HepG2 (cell line): Measurements from ENCODE around the gene MFSD11. TPM values are rescaled to one million over a fixed set of nuclear protein-coding genes. Genes with fewer than 3 reads are reported as not detected.

Experiments
- FOXO1 ChIP-seq: sonication (generic); formaldehyde crosslinking; IDR thresholded peaks from 2 replicates; pipeline ENCODE4 v1.4.0; 2020; ENCODE audit warnings: missing genetic modification reagents
- MYC ChIP-seq: sonication (generic); formaldehyde crosslinking; IDR thresholded peaks from 2 replicates; pipeline ENCODE4 v1.9.0; 2021; ENCODE audit warnings: missing genetic modification reagents, borderline replicate concordance
- PRDM15 ChIP-seq: sonication (generic); formaldehyde crosslinking; IDR thresholded peaks from 2 replicates; pipeline ENCODE4 v1.4.0; 2020; ENCODE audit warnings: missing genetic modification reagents
- SP5 ChIP-seq: IDR thresholded peaks from 2 replicates; pipeline ENCODE4 v1.6.1; 2016; ENCODE audit warnings: low read depth, borderline replicate concordance
- TEAD3 ChIP-seq: optimal IDR thresholded peaks from 2 replicates; pipeline ENCODE3; 2016; ENCODE audit warnings: borderline replicate concordance
- ZNF264 ChIP-seq: sonication (generic); formaldehyde crosslinking; IDR thresholded peaks from 2 replicates; pipeline ENCODE4 v1.4.0; 2020; ENCODE audit warnings: missing genetic modification reagents
- ZNF276 ChIP-seq: sonication (generic); formaldehyde crosslinking; IDR thresholded peaks from 2 replicates; pipeline ENCODE4 v1.4.0; 2020; ENCODE audit warnings: mild to moderate bottlenecking, low read depth, missing genetic modification reagents
- ZNF510 ChIP-seq: sonication (generic); formaldehyde crosslinking; IDR thresholded peaks from 2 replicates; pipeline ENCODE4 v1.4.0; 2020; ENCODE audit warnings: low read depth, mild to moderate bottlenecking, missing genetic modification reagents
- ZNF616 ChIP-seq: sonication (generic); formaldehyde crosslinking; IDR thresholded peaks from 2 replicates; pipeline ENCODE4 v1.5.0; 2020; ENCODE audit warnings: low read depth, mild to moderate bottlenecking, missing genetic modification reagents
- ZNF644 ChIP-seq: IDR thresholded peaks from 2 replicates; pipeline ENCODE4 v1.6.1; 2016; ENCODE audit warnings: low read depth
- ZNF800 ChIP-seq: sonication (generic); formaldehyde crosslinking; IDR thresholded peaks from 2 replicates; pipeline ENCODE4 v1.4.0; 2020; ENCODE audit warnings: missing genetic modification reagents
- ZNF850 ChIP-seq: sonication (generic); formaldehyde crosslinking; conservative IDR thresholded peaks from 2 replicates; pipeline ENCODE4 v1.9.0; 2021; ENCODE audit warnings: mild to moderate bottlenecking, missing genetic modification reagents
- polyA plus RNA-seq, 8 experiments: library from polyadenylated mRNA; depleted of rRNA in 3 of 8; stranded (reverse) in 7 of 8; unstranded in 1 of 8; fragments of >200 nt; fragmentation: Illumina TruSeq in 4 of 8; extraction: Trizol in 4 of 8; gene quantifications; 2 replicates each; pipeline versions ENCODE4 v1.2.1 to v1.2.3, GENCODE V29; 2011 to 2016; ENCODE audit warnings: low read depth in 4 of 8, missing spikeins in 1 of 8, mixed read lengths in 1 of 8; ENCODE audit not compliant: insufficient read depth in 1 of 8
- total RNA-seq, 5 experiments: library from RNA; depleted of rRNA; stranded (reverse); fragments of >200 nt; fragmentation: Illumina TruSeq; extraction: Trizol; gene quantifications; 2 replicates each; pipeline ENCODE4 v1.2.3, GENCODE V29; 2016; ENCODE audit warnings: low read depth in 1 of 5
- TF ChIP-seq, protein P1 (sequence below): sonication (generic); formaldehyde crosslinking; IDR thresholded peaks from 2 replicates; pipeline ENCODE4 v1.5.1; 2020; ENCODE audit warnings: mild to moderate bottlenecking, missing genetic modification reagents, borderline replicate concordance

MFSD11 gene
- total and polyA plus RNA-seq, 2 of the 13 experiments (the other 11 are each of a cell fraction or from before 2014, with no cell fraction given), result 26.1 to 36.3 TPM

DNA sequence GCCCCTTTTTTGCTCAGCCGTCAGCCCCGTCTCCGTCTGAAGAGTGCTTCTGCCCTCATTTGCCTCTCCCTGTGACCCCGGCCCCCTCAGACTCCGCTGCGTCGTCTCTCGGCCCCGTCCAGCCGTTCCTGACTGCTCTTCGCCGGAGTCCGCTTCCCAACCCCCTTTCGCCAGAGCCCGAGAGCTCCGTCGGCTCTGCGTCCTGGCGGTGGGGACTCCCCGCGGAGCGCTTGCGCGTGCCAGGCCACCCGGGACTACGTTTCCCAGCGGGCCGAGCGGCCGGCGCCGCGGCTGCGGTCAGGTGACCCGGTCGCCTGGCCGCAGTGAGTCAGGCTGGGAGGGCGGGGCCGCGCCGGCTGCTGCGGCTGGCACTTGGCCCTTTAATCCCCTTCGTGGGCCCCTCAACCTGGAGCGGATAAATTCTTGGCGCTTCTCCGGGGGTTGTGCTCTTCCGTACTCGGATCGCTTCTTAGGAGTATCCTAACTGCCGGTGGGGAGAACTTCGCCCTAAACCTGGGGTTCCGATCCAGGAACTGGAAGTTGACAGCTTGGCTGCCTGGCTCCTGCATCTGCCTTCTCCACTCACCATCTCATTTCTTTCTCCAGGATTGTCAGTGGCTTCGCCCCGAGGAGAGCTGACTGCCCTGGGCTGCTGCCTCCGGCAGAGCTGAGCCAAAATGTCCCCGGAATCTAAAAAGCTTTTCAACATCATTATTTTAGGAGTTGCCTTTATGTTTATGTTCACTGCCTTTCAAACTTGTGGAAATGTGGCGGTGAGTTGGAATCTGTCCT, at the start of gene MFSD11 (continued):
- TF ChIP-seq PRDM15 (CRISPR knock-in tag) (no peak; the same call in 1 of the 2 replicates), ZNF850 (CRISPR knock-in tag) (no peak), ZNF276 (CRISPR knock-in tag) (0 out of 2 replicates have a peak, but pooled peaks have one; percentile 20), ZNF264 (CRISPR knock-in tag) (0 out of 2 replicates have a peak, but pooled peaks have one; percentile 4), ZNF800 (CRISPR knock-in tag) (peak; percentile 16; the same call in 1 of the 2 replicates), SP5 (CRISPR knock-in tag) (peak; percentile 85), FOXO1 (CRISPR knock-in tag) (0 out of 2 replicates have a peak, but pooled peaks have one; percentile 14), ZNF644 (CRISPR knock-in tag) (0 out of 2 replicates have a peak, but pooled peaks have one; percentile 20), ZNF510 (peak; percentile 76), ZNF616 (CRISPR knock-in tag) (0 out of 2 replicates have a peak, but pooled peaks have one; percentile 86), MYC (CRISPR knock-in tag) (peak; percentile 82), TEAD3 (peak; percentile 8)
- TF ChIP-seq, protein P1, sequence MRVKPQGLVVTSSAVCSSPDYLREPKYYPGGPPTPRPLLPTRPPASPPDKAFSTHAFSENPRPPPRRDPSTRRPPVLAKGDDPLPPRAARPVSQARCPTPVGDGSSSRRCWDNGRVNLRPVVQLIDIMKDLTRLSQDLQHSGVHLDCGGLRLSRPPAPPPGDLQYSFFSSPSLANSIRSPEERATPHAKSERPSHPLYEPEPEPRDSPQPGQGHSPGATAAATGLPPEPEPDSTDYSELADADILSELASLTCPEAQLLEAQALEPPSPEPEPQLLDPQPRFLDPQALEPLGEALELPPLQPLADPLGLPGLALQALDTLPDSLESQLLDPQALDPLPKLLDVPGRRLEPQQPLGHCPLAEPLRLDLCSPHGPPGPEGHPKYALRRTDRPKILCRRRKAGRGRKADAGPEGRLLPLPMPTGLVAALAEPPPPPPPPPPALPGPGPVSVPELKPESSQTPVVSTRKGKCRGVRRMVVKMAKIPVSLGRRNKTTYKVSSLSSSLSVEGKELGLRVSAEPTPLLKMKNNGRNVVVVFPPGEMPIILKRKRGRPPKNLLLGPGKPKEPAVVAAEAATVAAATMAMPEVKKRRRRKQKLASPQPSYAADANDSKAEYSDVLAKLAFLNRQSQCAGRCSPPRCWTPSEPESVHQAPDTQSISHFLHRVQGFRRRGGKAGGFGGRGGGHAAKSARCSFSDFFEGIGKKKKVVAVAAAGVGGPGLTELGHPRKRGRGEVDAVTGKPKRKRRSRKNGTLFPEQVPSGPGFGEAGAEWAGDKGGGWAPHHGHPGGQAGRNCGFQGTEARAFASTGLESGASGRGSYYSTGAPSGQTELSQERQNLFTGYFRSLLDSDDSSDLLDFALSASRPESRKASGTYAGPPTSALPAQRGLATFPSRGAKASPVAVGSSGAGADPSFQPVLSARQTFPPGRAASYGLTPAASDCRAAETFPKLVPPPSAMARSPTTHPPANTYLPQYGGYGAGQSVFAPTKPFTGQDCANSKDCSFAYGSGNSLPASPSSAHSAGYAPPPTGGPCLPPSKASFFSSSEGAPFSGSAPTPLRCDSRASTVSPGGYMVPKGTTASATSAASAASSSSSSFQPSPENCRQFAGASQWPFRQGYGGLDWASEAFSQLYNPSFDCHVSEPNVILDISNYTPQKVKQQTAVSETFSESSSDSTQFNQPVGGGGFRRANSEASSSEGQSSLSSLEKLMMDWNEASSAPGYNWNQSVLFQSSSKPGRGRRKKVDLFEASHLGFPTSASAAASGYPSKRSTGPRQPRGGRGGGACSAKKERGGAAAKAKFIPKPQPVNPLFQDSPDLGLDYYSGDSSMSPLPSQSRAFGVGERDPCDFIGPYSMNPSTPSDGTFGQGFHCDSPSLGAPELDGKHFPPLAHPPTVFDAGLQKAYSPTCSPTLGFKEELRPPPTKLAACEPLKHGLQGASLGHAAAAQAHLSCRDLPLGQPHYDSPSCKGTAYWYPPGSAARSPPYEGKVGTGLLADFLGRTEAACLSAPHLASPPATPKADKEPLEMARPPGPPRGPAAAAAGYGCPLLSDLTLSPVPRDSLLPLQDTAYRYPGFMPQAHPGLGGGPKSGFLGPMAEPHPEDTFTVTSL, result 0 out of 2 replicates have a peak, but pooled peaks have one; percentile 23
